Measurements from ENCODE around the gene RHBDF1.

The RHBDF1 gene

GRCh38 chr16:92431-93339, 20.3 kb upstream of the RHBDF1 start:
- no peak for DNase-seq

- peak; percentile 16 for DNase-seq
Measured at GRCh38 chr16:91484-91883, 19.1 kb upstream of the RHBDF1 start.

- DNase-seq, result no peak
Measured at GRCh38 chr16:89391-90302, 17.2 kb upstream of the RHBDF1 start.

- no peak for DNase-seq
Measured at GRCh38 chr16:88613-89012, 16.2 kb upstream of the RHBDF1 start.

GRCh38 chr16:86483-86952, 14.1 kb upstream of the RHBDF1 start:
- DNase-seq, result peak; percentile 6

- DNase-seq, result no peak
Measured at GRCh38 chr16:85865-86264, 13.4 kb upstream of the RHBDF1 start.

- DNase-seq, result no peak
Measured at GRCh38 chr16:85407-85782, 13.0 kb upstream of the RHBDF1 start.

GRCh38 chr16:84718-85406, 12.4 kb upstream of the RHBDF1 start:
- peak; percentile 77 for DNase-seq

- DNase-seq, result no peak
Measured at GRCh38 chr16:83781-84615, 11.6 kb upstream of the RHBDF1 start.

- DNase-seq, result no peak
Measured at GRCh38 chr16:83060-83603, 10.7 kb upstream of the RHBDF1 start.

GRCh38 chr16:79151-80054, 7.0 kb upstream of the RHBDF1 start:
- DNase-seq, result peak; percentile 9

GRCh38 chr16:78444-79150, 6.2 kb upstream of the RHBDF1 start:
- peak; percentile 14 for DNase-seq

- DNase-seq, result peak; percentile 83
Measured at GRCh38 chr16:77807-78443, 5.5 kb upstream of the RHBDF1 start, which contains the start of gene MPG. MPG (plus strand) TSS chr16:78225; CDS start chr16:78310, 85 bp downstream.

GRCh38 chr16:77273-77806, 4.9 kb upstream of the RHBDF1 start:
- peak; percentile 38 for DNase-seq

- DNase-seq, result peak; percentile 73
Measured at GRCh38 chr16:76535-77272, 4.3 kb upstream of the RHBDF1 start.

GRCh38 chr16:75580-76501, 3.4 kb upstream of the RHBDF1 start:
- DNase-seq, result peak; percentile 87

- peak; percentile 7 for DNase-seq
Measured at GRCh38 chr16:74747-75334, 2.4 kb upstream of the RHBDF1 start.
